Stomach (tissue), 9 donors: Measurements from ENCODE around the gene PELI2. TPM values are rescaled to one million over a fixed set of nuclear protein-coding genes. Genes with fewer than 3 reads are reported as not detected.
A peak's percentile ranks its signal among the peaks of the same experiment; 100 is the strongest.

ENCODE experiments used
- DNase-seq, 2 donors: peaks; one replicate each; pipeline versions ENCODE4 v3.0.0 to v3.0.0-alpha.2; 2013 to 2019
- H3K27ac ChIP-seq, 5 donors: fragments of 200-600 bp in 4 of 5; sonication (generic) in 4 of 5; one replicate each; pipeline ENCODE4 v1.5.1; 2013 to 2019; ENCODE audit warnings: mild to moderate bottlenecking in 1 of 5, moderate library complexity in 1 of 5
- H3K27me3 ChIP-seq, 3 donors: fragments of 200-600 bp; sonication (generic); one replicate each; pipeline ENCODE4 v1.5.1; 2017 to 2019; ENCODE audit warnings: mixed run types in 1 of 3
- H3K36me3 ChIP-seq, 4 donors: fragments of 200-600 bp; sonication (generic); 1 replicate in 3 of 4; 2 replicates in 1 of 4; pipeline ENCODE4 v1.5.1; 2016 to 2019
- H3K4me1 ChIP-seq, 4 donors: fragments of 200-600 bp; sonication (generic); one replicate each; pipeline ENCODE4 v1.5.1; 2016 to 2019
- H3K4me3 ChIP-seq, 4 donors: fragments of 200-600 bp; sonication (generic) in 3 of 4; one replicate each; pipeline ENCODE4 v1.5.1; 2016 to 2019; ENCODE audit warnings: mild to moderate bottlenecking in 1 of 4
- H3K9me3 ChIP-seq, 4 donors: fragments of 200-600 bp; sonication (generic); one replicate each; pipeline ENCODE4 v1.5.1; 2016 to 2019
- EP300 ChIP-seq: sonication (generic); formaldehyde crosslinking; IDR thresholded peaks from one replicate; pipeline ENCODE4 v1.6.1; 2017; ENCODE audit warnings: antibody characterized with exemption
- POLR2A ChIP-seq, 4 donors: fragments of 450-650 bp; IDR thresholded peaks; one replicate each; pipeline ENCODE4 v1.6.1; 2016; ENCODE audit warnings: antibody characterized with exemption in 4 of 4, control low read depth in 2 of 4, mild to moderate bottlenecking in 1 of 4, moderate library complexity in 1 of 4
- POLR2AphosphoS5 ChIP-seq, 3 donors: sonication (generic); formaldehyde crosslinking; IDR thresholded peaks; one replicate each; pipeline ENCODE4 v1.6.1; 2016; ENCODE audit warnings: antibody characterized with exemption in 3 of 3
- WGBS, 5 donors: extraction: QIAGEN DNeasy Blood & Tissue Kit in 3 of 5; methylation state at CpG; one replicate each; pipeline versions ENCODE4 v1.1.5 to v1.1.7; 2013 to 2018; 5-methylcytosine and 5-hydroxymethylcytosine counted together
- intact Hi-C: fragments of 100-400 bp; cut with DNase I; formaldehyde crosslinking; loops from one replicate; pipeline ENCODE4 v1.15.1; 2023; ENCODE audit warnings: low total_unique reads
- polyA plus RNA-seq, 3 donors: library from polyadenylated mRNA; stranded (reverse); fragments of 200-250 nt; gene quantifications; one replicate each; pipeline ENCODE4 v1.2.3, GENCODE V29; 2013
- total RNA-seq, 5 donors: library from RNA; depleted of rRNA; stranded (reverse); fragments of >200 nt; gene quantifications; one replicate each; pipeline versions ENCODE4 v1.1.0 to v1.2.3, GENCODE V29; 2014 to 2016
- TF ChIP-seq, protein P1 (sequence below), 7 experiments: fragments of 450-650 bp in 4 of 7; fragments of 200-600 bp in 3 of 7; sonication (generic) in 3 of 7; IDR thresholded peaks; one replicate each; pipeline ENCODE4 v1.5.1; 2016 to 2019; ENCODE audit warnings: antibody characterized with exemption in 7 of 7, control low read depth in 2 of 7, mild to moderate bottlenecking in 1 of 7
- donor health status: healthy with polysubstance abuse.
- donor health status: Bipolar disorder and iron deficiency.
- donor health status: healthy.

Gene PELI2
- total and polyA plus RNA-seq, 8 donors, result 3.0 to 48.3 (median 10.6) TPM

- H3K4me3 ChIP-seq, result no peak overlapping the region
- DNase-seq, result no peak
- intact Hi-C loops, result no loop called here
- no peaks in the 10 kb centered on the region for H3K9me3 ChIP-seq
- no peaks in the 10 kb centered on the region for H3K27me3 ChIP-seq
- TF ChIP-seq EP300, result no peak
- no peak overlapping the region for H3K27ac ChIP-seq
- 52 to 74% (median 66%) methylated on average over 4 of the region's 4 CpGs for WGBS, 5 donors
- no peaks in the 10 kb centered on the region for H3K36me3 ChIP-seq
- peaks cover 32 to 98% (median 60%) of the 10 kb centered on the region in 4 donors for H3K4me1 ChIP-seq
Measured at GRCh38 chr14:56133547-56133946, 15.3 kb downstream of the PELI2 start.

DNA sequence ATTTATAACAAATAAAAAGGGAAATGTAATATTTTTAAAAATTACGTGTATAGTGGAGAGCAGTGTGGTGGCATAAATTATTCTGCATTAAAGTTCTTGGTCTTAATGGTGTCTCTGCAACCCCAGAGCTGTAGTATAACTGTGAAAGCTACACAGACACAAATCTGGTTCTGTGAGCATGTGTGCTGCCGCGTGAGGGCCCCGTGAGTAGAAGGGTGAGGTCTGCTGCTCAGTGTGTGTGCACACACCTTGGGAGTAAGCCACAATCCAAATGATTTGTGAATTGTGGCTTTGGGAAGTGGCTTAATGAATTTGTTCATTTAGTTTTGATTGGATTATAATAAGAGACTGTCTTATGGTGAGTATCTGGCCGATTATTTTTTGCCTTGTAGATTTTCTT lies 16.8 kb downstream of the PELI2 start:
- Histone ChIP-seq H3K4me1 (peaks cover 19 to 84% (median 47%) of the 10 kb centered on the region in 4 donors), H3K27ac (no peak overlapping the region), H3K36me3 (no peaks in the 10 kb centered on the region), H3K27me3 (no peaks in the 10 kb centered on the region), H3K9me3 (no peaks in the 10 kb centered on the region), H3K4me3 (no peak overlapping the region)
- DNase-seq, result peak; percentile 72 to 76
- TF ChIP-seq, protein P1, sequence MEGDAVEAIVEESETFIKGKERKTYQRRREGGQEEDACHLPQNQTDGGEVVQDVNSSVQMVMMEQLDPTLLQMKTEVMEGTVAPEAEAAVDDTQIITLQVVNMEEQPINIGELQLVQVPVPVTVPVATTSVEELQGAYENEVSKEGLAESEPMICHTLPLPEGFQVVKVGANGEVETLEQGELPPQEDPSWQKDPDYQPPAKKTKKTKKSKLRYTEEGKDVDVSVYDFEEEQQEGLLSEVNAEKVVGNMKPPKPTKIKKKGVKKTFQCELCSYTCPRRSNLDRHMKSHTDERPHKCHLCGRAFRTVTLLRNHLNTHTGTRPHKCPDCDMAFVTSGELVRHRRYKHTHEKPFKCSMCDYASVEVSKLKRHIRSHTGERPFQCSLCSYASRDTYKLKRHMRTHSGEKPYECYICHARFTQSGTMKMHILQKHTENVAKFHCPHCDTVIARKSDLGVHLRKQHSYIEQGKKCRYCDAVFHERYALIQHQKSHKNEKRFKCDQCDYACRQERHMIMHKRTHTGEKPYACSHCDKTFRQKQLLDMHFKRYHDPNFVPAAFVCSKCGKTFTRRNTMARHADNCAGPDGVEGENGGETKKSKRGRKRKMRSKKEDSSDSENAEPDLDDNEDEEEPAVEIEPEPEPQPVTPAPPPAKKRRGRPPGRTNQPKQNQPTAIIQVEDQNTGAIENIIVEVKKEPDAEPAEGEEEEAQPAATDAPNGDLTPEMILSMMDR (IDR thresholded peaks at IDR 0.05), result no peak
- TF ChIP-seq POLR2AphosphoS5 (IDR thresholded peaks at IDR 0.05), result peak in 1 of 3 donors; percentile 9
- 31 to 61% (median 57%) methylated on average over 5 of the region's 5 CpGs for WGBS, 5 donors
- intact Hi-C loops, result no loop called here

DNA sequence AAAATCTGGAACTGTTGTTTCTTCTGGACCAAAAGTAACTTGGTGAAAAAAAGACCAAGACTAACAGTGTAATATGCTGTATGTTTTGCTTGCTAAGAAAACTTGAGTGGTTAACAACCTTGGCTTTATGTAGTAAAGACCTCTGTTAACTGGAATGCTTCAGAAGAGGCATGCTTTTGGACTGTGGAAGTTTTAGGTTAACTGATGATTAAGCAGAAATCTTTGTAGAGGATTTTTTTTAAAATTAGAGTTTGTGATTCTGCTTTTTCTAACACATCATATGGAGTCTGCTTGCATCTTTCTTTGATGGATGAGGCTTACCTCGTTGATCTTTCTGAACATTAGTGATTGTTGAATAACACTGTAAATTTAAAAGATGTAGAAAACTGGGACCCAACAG lies 17.5 kb downstream of the PELI2 start:
- Histone ChIP-seq H3K36me3 (no peaks in the 10 kb centered on the region), H3K9me3 (no peaks in the 10 kb centered on the region), H3K27me3 (no peaks in the 10 kb centered on the region), H3K4me1 (peaks cover 16 to 77% (median 41%) of the 10 kb centered on the region in 4 donors), H3K4me3 (no peak overlapping the region), H3K27ac (no peak overlapping the region)
- TF ChIP-seq EP300 (no peak), POLR2AphosphoS5 (IDR thresholded peaks at IDR 0.05) (no peak), POLR2A (IDR thresholded peaks at IDR 0.05) (no peak)
- TF ChIP-seq, protein P1 (IDR thresholded peaks at IDR 0.05), result no peak
- intact Hi-C loops, result no loop called here
- WGBS, 5 donors, result 69 to 79% (median 73%) methylated on average over 1 of the region's 1 CpG
- DNase-seq, result no peak

- WGBS, 5 donors, result 60 to 67% (median 63%) methylated on average over 2 of the region's 2 CpGs
- H3K9me3 ChIP-seq, result no peaks in the 10 kb centered on the region
- TF ChIP-seq EP300 (no peak), POLR2AphosphoS5 (IDR thresholded peaks at IDR 0.05) (no peak), POLR2A (IDR thresholded peaks at IDR 0.05) (no peak)
- TF ChIP-seq, protein P1 (IDR thresholded peaks at IDR 0.05), result no peak
- no peak overlapping the region for H3K4me3 ChIP-seq
- H3K36me3 ChIP-seq, result no peaks in the 10 kb centered on the region
- no peaks in the 10 kb centered on the region for H3K27me3 ChIP-seq
- intact Hi-C loops, result no loop called here
- H3K4me1 ChIP-seq, result peaks cover 9 to 70% (median 35%) of the 10 kb centered on the region in 4 donors
- DNase-seq, result no peak
- no peak overlapping the region for H3K27ac ChIP-seq
Measured at GRCh38 chr14:56136571-56137452, 18.6 kb downstream of the PELI2 start.

DNA sequence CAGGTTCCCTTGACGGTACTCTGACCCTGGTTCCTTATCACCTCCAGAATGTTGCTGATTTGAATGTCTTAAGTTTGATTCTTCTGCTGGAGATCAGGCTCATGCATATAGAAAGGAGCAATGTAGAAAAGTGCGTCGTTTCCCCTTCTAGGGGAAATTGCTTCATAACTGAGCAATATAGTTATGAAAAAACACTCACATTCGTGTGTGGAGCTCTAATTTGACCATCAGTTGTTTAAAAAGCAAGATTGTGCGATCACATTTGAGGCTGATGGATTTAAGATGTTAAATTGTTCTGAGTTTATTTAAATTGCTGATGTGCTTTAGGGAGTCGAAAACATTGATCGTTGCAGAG lies 19.2 kb downstream of the PELI2 start:
- no peak overlapping the region for H3K4me3 ChIP-seq
- H3K36me3 ChIP-seq, result no peaks in the 10 kb centered on the region
- no peak for DNase-seq
- H3K27me3 ChIP-seq, result no peaks in the 10 kb centered on the region
- 59 to 66% (median 64%) methylated on average over 7 of the region's 7 CpGs for WGBS, 5 donors
- H3K27ac ChIP-seq, result no peak overlapping the region
- no peaks in the 10 kb centered on the region for H3K9me3 ChIP-seq
- H3K4me1 ChIP-seq, result peaks cover 5 to 69% (median 29%) of the 10 kb centered on the region in 4 donors
- intact Hi-C loops, result no loop called here
- TF ChIP-seq, protein P1 (IDR thresholded peaks at IDR 0.05), result no peak
- TF ChIP-seq POLR2AphosphoS5 (IDR thresholded peaks at IDR 0.05) (no peak), POLR2A (IDR thresholded peaks at IDR 0.05) (no peak), EP300 (no peak)
